Measurements from ENCODE around the gene AHRR. TPM values are rescaled to one million over a fixed set of nuclear protein-coding genes. Genes with fewer than 3 reads are reported as not detected.
"Not testable (repeated sequence)": the region's sequence is repeated elsewhere in the genome, so short reads cannot be mapped to it uniquely, and the experiment has no call there.

Gene AHRR
- total RNA-seq, 2 donors from 2014 or later: 1.9 to 2.1 TPM

DNA sequence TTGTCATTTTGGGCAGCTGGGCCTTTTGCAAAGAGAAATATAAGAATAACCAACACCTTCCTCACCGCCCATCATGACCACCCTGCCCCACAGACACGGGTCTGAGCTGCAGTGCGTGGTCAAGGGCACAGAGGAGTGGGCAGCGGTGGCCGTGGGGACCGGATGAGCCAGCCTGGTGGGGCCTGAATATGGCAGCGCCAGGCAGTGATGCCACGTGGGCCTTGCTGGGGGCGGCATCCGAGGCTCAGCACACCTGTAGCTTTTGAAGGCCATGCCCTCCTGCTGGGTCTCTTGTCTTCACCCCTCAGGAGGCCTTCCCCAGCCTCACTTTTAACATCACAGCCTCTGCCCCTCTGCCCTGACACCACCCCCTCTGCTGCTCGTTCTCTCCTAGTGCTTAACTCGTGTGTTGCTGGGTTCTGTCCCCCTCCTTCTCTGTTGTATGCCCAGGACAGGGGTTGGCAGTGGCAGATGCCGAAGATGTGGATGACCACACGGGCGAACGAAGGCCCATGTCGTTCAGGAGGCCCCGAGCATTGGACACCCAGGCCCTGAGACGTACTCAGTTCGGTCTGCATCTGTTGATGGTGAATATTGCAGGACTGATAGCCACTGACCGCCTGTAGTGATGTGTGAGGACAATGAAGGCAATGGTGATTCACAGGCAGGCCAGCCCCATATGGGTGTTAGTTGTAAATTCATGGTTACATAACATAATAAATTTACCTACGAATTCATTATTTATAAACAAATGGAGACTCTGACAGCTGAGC is 46.0 kb downstream of the AHRR start:
- DNase-seq: peak; percentile 8
- H3K9me3 ChIP-seq: no peaks in the 10 kb centered on the region
- H3K4me3 ChIP-seq: no peak overlapping the region
- no peaks in the 10 kb centered on the region for H3K27me3 ChIP-seq
- H3K4me1 ChIP-seq: no peaks in the 10 kb centered on the region
- intact Hi-C loops (cut with DNase I): no loop called here
- no peak overlapping the region for H3K27ac ChIP-seq
- TF ChIP-seq CTCF (IDR thresholded peaks at IDR 0.05): no peak
- H3K9ac ChIP-seq (ENCODE audit: low read depth in 2 of 2, low read length in 2 of 2): no peak overlapping the region
- no peaks in the 10 kb centered on the region for H3K36me3 ChIP-seq

DNA sequence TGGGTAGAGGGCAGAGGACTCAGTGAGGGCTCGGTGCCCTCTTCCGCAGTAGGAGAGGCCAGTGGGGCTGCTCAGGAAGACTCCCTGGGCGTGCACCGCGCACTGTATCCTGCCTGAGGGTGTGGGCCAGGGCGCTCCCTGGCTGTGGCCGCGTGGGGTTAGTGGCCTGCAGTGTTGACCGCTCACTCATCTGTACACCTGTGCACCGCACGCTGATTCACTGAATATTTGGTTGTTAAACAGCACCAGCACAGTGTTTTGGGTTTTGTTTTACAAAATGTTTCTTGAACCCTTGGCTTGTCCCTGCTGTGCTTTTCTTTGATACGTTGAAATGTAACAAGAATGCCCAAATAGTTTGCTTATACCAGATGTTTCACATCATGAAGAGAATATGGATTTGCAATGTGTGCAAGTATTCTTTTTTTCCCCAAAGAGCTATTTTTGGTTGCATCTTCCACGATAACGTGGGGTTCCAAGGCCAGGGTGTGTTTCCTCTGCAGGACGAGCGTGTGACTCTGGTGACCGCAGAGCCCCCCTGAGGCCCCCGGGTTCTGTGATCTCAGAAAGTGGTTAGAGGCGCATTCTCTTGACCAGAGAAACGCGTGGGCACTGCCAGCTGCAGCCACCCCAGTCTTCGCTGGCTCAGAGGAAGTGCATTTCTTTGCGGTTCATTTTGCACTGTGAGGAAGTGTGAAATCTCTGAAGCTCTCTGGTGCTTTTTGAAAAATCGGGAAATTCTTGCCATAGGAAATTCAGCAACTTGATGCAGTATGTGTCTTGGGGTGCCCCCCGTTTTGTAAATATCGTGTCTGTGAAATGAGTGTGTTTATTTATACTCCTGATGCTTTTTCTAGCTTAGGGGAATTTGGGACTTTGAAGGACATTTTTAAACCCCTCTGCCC is 46.9 kb downstream of the AHRR start:
- intact Hi-C loops (cut with DNase I): no loop called here
- Histone ChIP-seq H3K27me3 (no peaks in the 10 kb centered on the region), H3K27ac (no peak overlapping the region), H3K4me1 (no peaks in the 10 kb centered on the region), H3K9me3 (no peaks in the 10 kb centered on the region), H3K36me3 (no peaks in the 10 kb centered on the region), H3K4me3 (no peak overlapping the region), H3K9ac (ENCODE audit: low read depth in 2 of 2, low read length in 2 of 2) (no peak overlapping the region)
- DNase-seq: peak; percentile 18
- TF ChIP-seq CTCF (IDR thresholded peaks at IDR 0.05): no peak

- Histone ChIP-seq H3K27me3 (peaks cover 5% of the 10 kb centered on the region), H3K36me3 (no peaks in the 10 kb centered on the region), H3K9me3 (no peaks in the 10 kb centered on the region), H3K4me3 (no peak overlapping the region), H3K9ac (ENCODE audit: low read depth in 2 of 2, low read length in 2 of 2) (no peak overlapping the region), H3K4me1 (no peaks in the 10 kb centered on the region), H3K27ac (no peak overlapping the region)
- intact Hi-C loops (cut with DNase I): no loop called here
- no peak for TF ChIP-seq CTCF (IDR thresholded peaks at IDR 0.05)
- peak; percentile 15 for DNase-seq
Measured at GRCh38 chr5:369151-369868, 47.8 kb downstream of the AHRR start.

- H3K9ac ChIP-seq (ENCODE audit: low read depth in 2 of 2, low read length in 2 of 2); intact Hi-C loops (cut with DNase I); H3K4me3 ChIP-seq; H3K27ac ChIP-seq; H3K27me3 ChIP-seq; H3K4me1 ChIP-seq; H3K9me3 ChIP-seq; H3K36me3 ChIP-seq; DNase-seq: not testable (repeated sequence)
Measured at GRCh38 chr5:369869-370236, 48.3 kb downstream of the AHRR start.

GRCh38 chr5:370311-370958 is 48.9 kb downstream of the AHRR start:
- no peak for TF ChIP-seq CTCF (IDR thresholded peaks at IDR 0.05)
- H3K27ac ChIP-seq: no peak overlapping the region
- no peak overlapping the region for H3K9ac ChIP-seq (ENCODE audit: low read depth in 2 of 2, low read length in 2 of 2)
- DNase-seq: peak; percentile 6
- H3K27me3 ChIP-seq: peaks cover 8% of the 10 kb centered on the region
- no peaks in the 10 kb centered on the region for H3K9me3 ChIP-seq
- no peaks in the 10 kb centered on the region for H3K36me3 ChIP-seq
- intact Hi-C loops (cut with DNase I): no loop called here
- H3K4me3 ChIP-seq: no peak overlapping the region
- no peaks in the 10 kb centered on the region for H3K4me1 ChIP-seq

All from colonic mucosa (tissue), 4 donors.